HepG2 (cell line): ENCODE measurements around the gene CDK18. TPM values are rescaled to one million over a fixed set of nuclear protein-coding genes. Genes with fewer than 3 reads are reported as not detected.

Experiments
- ATAC-seq: fragments of 200-7000 bp; cut with Tn5 transposase; 3 replicates; pipeline ENCODE4 v1.9.1; 2020; ENCODE audit warnings: mild to moderate bottlenecking, moderate library complexity
- BruUV-seq: library from RNA; stranded (reverse); fragments of 400-500 nt; replicated peaks from 2 replicates; lab custom pipeline; 2021; lab: Mats Ljungman, UMichigan
- CTCF ChIA-PET: fragments of 300-600 bp; formaldehyde crosslinking; extraction: SDS; loops from one replicate; lab custom pipeline; 2021; ENCODE audit warnings: low total read pairs, inconsistent platforms, low intra/inter-chr PET ratio; lab: Yijun Ruan, JAX
- POLR2A ChIA-PET: fragments of 350-600 bp; sonication (Branson Sonifier 250); formaldehyde crosslinking; loops from one replicate; lab custom pipeline; 2020; ENCODE audit warnings: antibody characterized with exemption, inconsistent platforms; lab: Yijun Ruan, JAX
- DNase-seq: peaks from one replicate; pipeline ENCODE4 v3.0.0-alpha.2; 2015; ENCODE audit warnings: low spot score
- FAIRE-seq: peaks from 3 replicates; lab custom pipeline; 2011; peaks lifted over from hg19 to GRCh38; lab: Jason Lieb, UNC
- H2AFZ ChIP-seq: one replicate; pipeline ENCODE4 v1.6.1; 2011; ENCODE audit warnings: low read length, inconsistent platforms
- H3K27ac ChIP-seq: fragments of 300-600 bp; 3 replicates; pipeline ENCODE4 v1.8.0; 2011; ENCODE audit warnings: mixed run types, mild to moderate bottlenecking, mixed read lengths, low read length, inconsistent platforms; ENCODE audit not compliant: insufficient read depth; ENCODE audit errors: extremely low read length
- H3K27me3 ChIP-seq, 2 experiments: fragments of 200-600 bp in 1 of 2; 2 replicates in 1 of 2; 3 replicates in 1 of 2; pipeline versions ENCODE4 v1.6.0 to v1.8.0; 2011; ENCODE audit warnings: low read length in 2 of 2, mild to moderate bottlenecking in 2 of 2, moderate library complexity in 2 of 2, inconsistent platforms in 1 of 2; ENCODE audit not compliant: insufficient read depth in 2 of 2, control insufficient read depth in 1 of 2
- H3K36me3 ChIP-seq, 2 experiments: fragments of 200-600 bp in 1 of 2; replicated peaks in 1 of 2; 2 replicates in 1 of 2; 3 replicates in 1 of 2; pipeline versions ENCODE4 v1.5.1 to v1.8.0; 2011; ENCODE audit warnings: low read length in 2 of 2, inconsistent platforms in 1 of 2; ENCODE audit not compliant: insufficient read depth in 2 of 2, control insufficient read depth in 1 of 2
- H3K4me1 ChIP-seq: 2 replicates; pipeline ENCODE4 v1.5.1; 2012; ENCODE audit warnings: low read length, inconsistent platforms; ENCODE audit not compliant: insufficient read depth
- H3K4me2 ChIP-seq: 2 replicates; pipeline ENCODE4 v1.6.0; 2011; ENCODE audit warnings: low read depth, low read length, inconsistent platforms
- H3K4me3 ChIP-seq, 3 experiments: fragments of 200-600 bp in 1 of 3; sonication (generic), shearing (Covaris generic) in 1 of 3; replicated peaks in 1 of 3; 2 replicates each; pipeline ENCODE4 v1.5.1; 2011 to 2016; ENCODE audit warnings: low read length in 3 of 3, inconsistent platforms in 2 of 3, low read depth in 2 of 3, mild to moderate bottlenecking in 2 of 3, control low read depth in 1 of 3, mixed read lengths in 1 of 3; ENCODE audit not compliant: insufficient read depth in 1 of 3
- H3K79me2 ChIP-seq: one replicate; pipeline ENCODE4 v1.6.1; 2011; ENCODE audit warnings: low read length, inconsistent platforms; ENCODE audit not compliant: insufficient read depth
- H3K9ac ChIP-seq: 2 replicates; pipeline ENCODE4 v1.6.0; 2011; ENCODE audit warnings: mild to moderate bottlenecking, low read depth, low read length, inconsistent platforms; ENCODE audit not compliant: insufficient read depth
- H3K9me3 ChIP-seq: 2 replicates; pipeline ENCODE4 v1.5.1; 2012; ENCODE audit warnings: mild to moderate bottlenecking, low read length
- H4K20me1 ChIP-seq: 2 replicates; pipeline ENCODE4 v1.6.0; 2011; ENCODE audit warnings: inconsistent platforms, mild to moderate bottlenecking, low read length, moderate library complexity; ENCODE audit not compliant: insufficient read depth
- DDIT3 ChIP-seq: sonication (generic); formaldehyde crosslinking; IDR thresholded peaks from 2 replicates; pipeline ENCODE4 v1.4.0; 2020; ENCODE audit warnings: mild to moderate bottlenecking, missing genetic modification reagents
- ELF3 ChIP-seq: IDR thresholded peaks from 2 replicates; pipeline ENCODE4 v1.6.1; 2016; ENCODE audit warnings: missing genetic modification reagents, missing compliant biosample characterization
- EZH2 ChIP-seq: conservative IDR thresholded peaks from 2 replicates; pipeline ENCODE4 v1.6.1; 2012; ENCODE audit warnings: mild to moderate bottlenecking, low read depth, low read length, moderate library complexity
- HNF1A ChIP-seq, 2 experiments: sonication (generic) in 1 of 2; formaldehyde crosslinking in 1 of 2; IDR thresholded peaks; 2 replicates each; pipeline versions ENCODE4 v1.4.0 to v1.6.1; 2016 to 2020; ENCODE audit warnings: borderline replicate concordance in 1 of 2, low read depth in 1 of 2, mild to moderate bottlenecking in 1 of 2, missing genetic modification reagents in 1 of 2
- KDM5B ChIP-seq: sonication (generic); formaldehyde crosslinking; IDR thresholded peaks from 2 replicates; pipeline ENCODE4 v1.4.0; 2020; ENCODE audit warnings: missing genetic modification reagents, mild to moderate bottlenecking, borderline replicate concordance
- MYC ChIP-seq: sonication (generic); formaldehyde crosslinking; IDR thresholded peaks from 2 replicates; pipeline ENCODE4 v1.9.0; 2021; ENCODE audit warnings: missing genetic modification reagents, borderline replicate concordance
- NFYB ChIP-seq: sonication (generic); formaldehyde crosslinking; IDR thresholded peaks from 2 replicates; pipeline ENCODE4 v1.4.0; 2020; ENCODE audit warnings: missing genetic modification reagents
- TBP ChIP-seq: sonication (generic); formaldehyde crosslinking; IDR thresholded peaks from 2 replicates; pipeline ENCODE4 v1.5.0; 2020; ENCODE audit warnings: missing genetic modification reagents
- WGBS: methylation state at CpG from one replicate; pipeline ENCODE4 v1.1.6; 2017; ENCODE audit warnings: low lambda C conversion rate; 5-methylcytosine and 5-hydroxymethylcytosine counted together
- in situ Hi-C: cut with HindIII; loops from 2 replicates; pipeline ENCODE4 v1.10.0; 2017; ENCODE audit warnings: low pct_unique_long_range_greater_than_20kb; ENCODE audit not compliant: extremely low pct_ligation_motif_present
- intact Hi-C: fragments of 100-400 bp; cut with micrococcal nuclease; formaldehyde crosslinking; loops from one replicate; pipeline ENCODE4 v1.10.0; 2022; ENCODE audit not compliant: unreplicated experiment
- polyA plus RNA-seq, 8 experiments: library from polyadenylated mRNA; depleted of rRNA in 3 of 8; stranded (reverse) in 7 of 8; unstranded in 1 of 8; fragments of >200 nt; fragmentation: Illumina TruSeq in 4 of 8; extraction: Trizol in 4 of 8; gene quantifications; 2 replicates each; pipeline versions ENCODE4 v1.2.1 to v1.2.3, GENCODE V29; 2011 to 2016; ENCODE audit warnings: low read depth in 4 of 8, missing spikeins in 1 of 8, mixed read lengths in 1 of 8; ENCODE audit not compliant: insufficient read depth in 1 of 8
- total RNA-seq, 5 experiments: library from RNA; depleted of rRNA; stranded (reverse); fragments of >200 nt; fragmentation: Illumina TruSeq; extraction: Trizol; gene quantifications; 2 replicates each; pipeline ENCODE4 v1.2.3, GENCODE V29; 2016; ENCODE audit warnings: low read depth in 1 of 5

Gene CDK18
- total and polyA plus RNA-seq, 2 of the 13 experiments (the other 11 are each of a cell fraction or from before 2014, with no cell fraction given): 6.4 to 38.8 TPM

- TF ChIP-seq DDIT3 (no peak), KDM5B (CRISPR knock-in tag) (0 out of 2 replicates have a peak, but pooled peaks have one; percentile 2)
- 33% methylated on average over 3 of the region's 9 CpGs for WGBS
- H2AFZ ChIP-seq: no peak overlapping the region
- peak overlapping the region; percentile 69; the same call in 1 of the 2 replicates for H3K4me2 ChIP-seq
- no peak overlapping the region; a peak in 1 of 6 replicates for H3K4me3 ChIP-seq
- intact Hi-C loops: no loop called here
- FAIRE-seq: no peak
- peaks cover 40% of the 10 kb centered on the region for H3K4me1 ChIP-seq
- ATAC-seq: no peak
- no peaks in the 10 kb centered on the region for H3K79me2 ChIP-seq
- no TSS peak for BruUV-seq
- H3K9ac ChIP-seq: no peak overlapping the region
- H4K20me1 ChIP-seq: no peaks in the 10 kb centered on the region
- no peaks in the 10 kb centered on the region for H3K36me3 ChIP-seq
- in situ Hi-C loops: loop anchor here (5.0 kb wide), 1 partner anchor 44 kb away; no protein-coding TSS in a partner anchor
- no peak overlapping the region for H3K27ac ChIP-seq
- ChIA-PET POLR2A (interaction anchor here (0.6 kb wide), 1 partner anchor 21 kb away, joined by 3 read pairs; no protein-coding TSS in a partner anchor), CTCF (interaction anchor here (1.0 kb wide), 1 partner anchor 76 kb away, joined by 3 read pairs; no protein-coding TSS in a partner anchor)
- no peak for DNase-seq
- peaks cover 13 to 59% of the 10 kb centered on the region in 2 experiments for H3K27me3 ChIP-seq
- H3K9me3 ChIP-seq: no peaks in the 10 kb centered on the region
Observed at GRCh38 chr1:205581321-205581980, 77.0 kb downstream of the CDK18 start.

- Histone ChIP-seq H3K4me1 (peaks cover 40% of the 10 kb centered on the region), H3K79me2 (no peaks in the 10 kb centered on the region), H2AFZ (no peak overlapping the region), H3K27me3 (peaks cover 13 to 56% of the 10 kb centered on the region in 2 experiments), H3K36me3 (no peaks in the 10 kb centered on the region), H3K27ac (no peak overlapping the region), H3K4me2 (peak overlapping the region; percentile 69), H3K9me3 (no peaks in the 10 kb centered on the region), H3K9ac (no peak overlapping the region), H4K20me1 (no peaks in the 10 kb centered on the region), H3K4me3 (peak overlapping the region in 2 of 3 experiments; percentile 9 to 49; a peak in 2 of 6 replicates)
- no TSS peak for BruUV-seq
- 26% methylated on average over 11 of the region's 11 CpGs for WGBS
- ChIA-PET CTCF (interaction anchor here (1.0 kb wide), 1 partner anchor 76 kb away, joined by 3 read pairs; no protein-coding TSS in a partner anchor), POLR2A (no interaction called here)
- ATAC-seq (peak; percentile 43), DNase-seq (peak; percentile 16), FAIRE-seq (no peak)
- intact Hi-C loops (no loop called here), in situ Hi-C loops (loop anchor here (5.0 kb wide), 1 partner anchor 45 kb away; no protein-coding TSS in a partner anchor)
- TF ChIP-seq ELF3 (CRISPR knock-in tag): peak; percentile 45; the same call in 1 of the 2 replicates
- TF ChIP-seq NFYB (CRISPR knock-in tag): no peak
- TF ChIP-seq EZH2: no peak
- no peak for TF ChIP-seq HNF1A (IDR thresholded peaks at IDR 0.05; ENCODE audit: low read depth)
- TF ChIP-seq HNF1A (CRISPR knock-in tag; IDR thresholded peaks at IDR 0.05; ENCODE audit: borderline replicate concordance): no peak
- peak; percentile 33; the same call in 1 of the 2 replicates for TF ChIP-seq MYC (CRISPR knock-in tag)
- TF ChIP-seq TBP (CRISPR knock-in tag): no peak
Observed at GRCh38 chr1:205582046-205582445, 77.6 kb downstream of the CDK18 start.
